ENCODE measurements around the gene ITGB8.
A peak's percentile ranks its signal among the peaks of the same experiment; 100 is the strongest.

- TF ChIP-seq CTCF (IDR thresholded peaks at IDR 0.05) (peak in 5 of 6 experiments; percentile 26 to 62 (median 47)), POLR2A (IDR thresholded peaks at IDR 0.05) (no peak)
Observed at GRCh38 chr7:20310963-20311742, 19.5 kb upstream of the ITGB8 start.
